Measurements from ENCODE around the gene DNAH14. TPM values are rescaled to one million over a fixed set of nuclear protein-coding genes. Genes with fewer than 3 reads are reported as not detected.
"Not testable (repeated sequence)": the region's sequence is repeated elsewhere in the genome, so short reads cannot be mapped to it uniquely, and the experiment has no call there.

DNAH14 gene
- 21.6 TPM for total RNA-seq (ENCODE audit: unreplicated experiment)
- long read RNA-seq, partial matches to known transcripts, result 0 of 3 reads
- long read RNA-seq, other reads (novel, unspliced or antisense), result 2 of 3 reads

GRCh38 chr1:224929335-224930237 is at the start of gene DNAH14:
TSS of gene DNAH14 (plus strand) at chr1:224929675. CDS start at chr1:224952703, 23,028 bp downstream.
- peak within 1 kb of the TSS; percentile 94 for H3K4me3 Mint-ChIP-seq (ENCODE audit: unreplicated experiment)
- H3K9me3 Mint-ChIP-seq (ENCODE audit: unreplicated experiment), result peaks cover 11% of the 10 kb centered on the region
- H3K4me1 Mint-ChIP-seq (ENCODE audit: unreplicated experiment), result no peaks in the 10 kb centered on the region
- H3K27me3 Mint-ChIP-seq (ENCODE audit: unreplicated experiment), result no peaks in the 10 kb centered on the region
- peaks cover 13% of the 10 kb centered on the region for H3K36me3 Mint-ChIP-seq (ENCODE audit: low read depth, unreplicated experiment)
- DNase-seq (ENCODE audit: low spot score), result peak; percentile 77
- no peak within 1 kb of the TSS for H3K27ac Mint-ChIP-seq (ENCODE audit: unreplicated experiment)
- no peak for TF ChIP-seq CTCF (IDR thresholded peaks at IDR 0.05; ENCODE audit: unreplicated experiment)

- peaks cover 6% of the 10 kb centered on the region for H3K9me3 Mint-ChIP-seq (ENCODE audit: unreplicated experiment)
- DNase-seq (ENCODE audit: low spot score), result peak; percentile 23
- H3K27ac Mint-ChIP-seq (ENCODE audit: unreplicated experiment), result no peak overlapping the region
- H3K36me3 Mint-ChIP-seq (ENCODE audit: low read depth, unreplicated experiment), result peaks cover 5% of the 10 kb centered on the region
- no peak for TF ChIP-seq CTCF (IDR thresholded peaks at IDR 0.05; ENCODE audit: unreplicated experiment)
- no peaks in the 10 kb centered on the region for H3K27me3 Mint-ChIP-seq (ENCODE audit: unreplicated experiment)
- H3K4me3 Mint-ChIP-seq (ENCODE audit: unreplicated experiment), result no peak overlapping the region
- peaks cover 14% of the 10 kb centered on the region for H3K4me1 Mint-ChIP-seq (ENCODE audit: unreplicated experiment)
Measured at GRCh38 chr1:224880593-224881307, 48.7 kb upstream of the DNAH14 start.

GRCh38 chr1:224881308-224881692 is 48.2 kb upstream of the DNAH14 start:
- Mint-ChIP-seq H3K4me1 (ENCODE audit: unreplicated experiment) (peaks cover 14% of the 10 kb centered on the region), H3K36me3 (ENCODE audit: low read depth, unreplicated experiment) (peaks cover 11% of the 10 kb centered on the region)

DNA sequence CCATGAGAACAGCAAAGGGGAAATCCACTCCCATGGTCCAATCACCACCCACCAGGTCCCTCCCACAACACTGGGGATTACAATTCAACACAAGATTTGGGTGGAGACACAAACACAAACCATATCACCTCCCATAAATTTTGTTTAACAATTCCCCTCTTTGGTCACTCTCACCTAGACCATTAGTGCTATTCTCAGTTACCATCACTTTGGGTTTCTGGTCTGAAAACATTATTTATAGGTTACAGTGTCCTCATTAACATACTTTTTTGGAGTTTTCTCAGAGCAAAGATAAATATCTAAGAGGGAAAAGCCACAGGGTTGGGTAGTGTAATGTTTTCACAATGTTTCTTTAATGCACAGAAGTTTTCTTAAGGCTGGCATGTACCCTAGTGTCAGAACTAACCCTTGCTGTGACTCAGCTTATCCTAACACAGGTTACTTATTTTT is 47.7 kb upstream of the DNAH14 start:
- Mint-ChIP-seq H3K9me3 (ENCODE audit: unreplicated experiment) (peaks cover 13% of the 10 kb centered on the region), H3K4me3 (ENCODE audit: unreplicated experiment) (no peak overlapping the region), H3K27me3 (ENCODE audit: unreplicated experiment) (peaks cover 3% of the 10 kb centered on the region), H3K27ac (ENCODE audit: unreplicated experiment) (no peak overlapping the region), H3K36me3 (ENCODE audit: low read depth, unreplicated experiment) (peaks cover 12% of the 10 kb centered on the region), H3K4me1 (ENCODE audit: unreplicated experiment) (peaks cover 14% of the 10 kb centered on the region)
- TF ChIP-seq CTCF (IDR thresholded peaks at IDR 0.05; ENCODE audit: unreplicated experiment), result no peak
- DNase-seq (ENCODE audit: low spot score), result no peak

More at GRCh38 chr1:224881308-224881692, 48.2 kb upstream of the DNAH14 start:
- H3K9me3 Mint-ChIP-seq (ENCODE audit: unreplicated experiment), result peaks cover 12% of the 10 kb centered on the region
- not testable (repeated sequence) for H3K4me3 Mint-ChIP-seq (ENCODE audit: unreplicated experiment); H3K27me3 Mint-ChIP-seq (ENCODE audit: unreplicated experiment); H3K27ac Mint-ChIP-seq (ENCODE audit: unreplicated experiment); DNase-seq (ENCODE audit: low spot score)

GRCh38 chr1:224882264-224882663 is 47.2 kb upstream of the DNAH14 start:
- TF ChIP-seq CTCF (IDR thresholded peaks at IDR 0.05; ENCODE audit: unreplicated experiment), result no peak
- H3K27me3 Mint-ChIP-seq (ENCODE audit: unreplicated experiment), result peaks cover 3% of the 10 kb centered on the region
- peaks cover 12% of the 10 kb centered on the region for H3K36me3 Mint-ChIP-seq (ENCODE audit: low read depth, unreplicated experiment)
- no peak overlapping the region for H3K27ac Mint-ChIP-seq (ENCODE audit: unreplicated experiment)
- no peak overlapping the region for H3K4me3 Mint-ChIP-seq (ENCODE audit: unreplicated experiment)
- H3K9me3 Mint-ChIP-seq (ENCODE audit: unreplicated experiment), result peaks cover 13% of the 10 kb centered on the region
- DNase-seq (ENCODE audit: low spot score), result no peak
- H3K4me1 Mint-ChIP-seq (ENCODE audit: unreplicated experiment), result peaks cover 14% of the 10 kb centered on the region
